RWPE1 (cell line): Measurements from ENCODE around the gene FANCE.

Experiments used
- CTCF ChIA-PET: fragments of 350-600 bp; sonication (Branson Sonifier 250); formaldehyde crosslinking; extraction: SDS; loops from one replicate; lab custom pipeline; 2021; lab: Yijun Ruan, JAX
- POLR2A ChIA-PET: fragments of 400-600 bp; formaldehyde crosslinking; extraction: SDS; loops from one replicate; lab custom pipeline; 2020; ENCODE audit warnings: antibody characterized with exemption; ENCODE audit not compliant: low non-redundant PET; lab: Yijun Ruan, JAX
- DNase-seq: peaks from one replicate; pipeline ENCODE4 v3.0.0; 2012; ENCODE audit warnings: low spot score
- H3K27ac ChIP-seq: fragments of 450-650 bp; 2 replicates; pipeline ENCODE4 v1.5.1; 2017
- CTCF ChIP-seq: fragments of 450-650 bp; conservative IDR thresholded peaks from 2 replicates; pipeline ENCODE4 v1.5.1; 2017; ENCODE audit warnings: low read depth, mild to moderate bottlenecking

FANCE gene

GRCh38 chr6:35492974-35493284 lies 40.8 kb downstream of the FANCE start:
- no peak for DNase-seq
- no peak for TF ChIP-seq CTCF
- peak overlapping the region; percentile 99 for H3K27ac ChIP-seq
- ChIA-PET CTCF (no interaction called here), POLR2A (no interaction called here)

GRCh38 chr6:35493307-35493983 lies 41.3 kb downstream of the FANCE start:
- H3K27ac ChIP-seq: peak overlapping the region; percentile 99
- DNase-seq: no peak
- ChIA-PET POLR2A (interaction anchor here (0.6 kb wide), 1 partner anchor 39 kb away, joined by 3 read pairs; no protein-coding TSS in a partner anchor), CTCF (no interaction called here)
- TF ChIP-seq CTCF: no peak

GRCh38 chr6:35494161-35494563 lies 42.0 kb downstream of the FANCE start:
- no peak for DNase-seq
- ChIA-PET POLR2A (no interaction called here), CTCF (no interaction called here)
- H3K27ac ChIP-seq: peak overlapping the region; percentile 99
- TF ChIP-seq CTCF: no peak

GRCh38 chr6:35495258-35496035 lies 43.3 kb downstream of the FANCE start:
- POLR2A ChIA-PET: interaction anchor here (1.5 kb wide), 1 partner anchor 25 kb away, joined by 5 read pairs; no protein-coding TSS in a partner anchor
- peak overlapping the region; percentile 99 for H3K27ac ChIP-seq
- no peak for TF ChIP-seq CTCF
- no peak for DNase-seq
- CTCF ChIA-PET: interaction anchor here (0.7 kb wide), 1 partner anchor 9 kb away, joined by 3 read pairs; no protein-coding TSS in a partner anchor

GRCh38 chr6:35496036-35496840 lies 44.1 kb downstream of the FANCE start:
- ChIA-PET CTCF (interaction anchor here (0.5 to 1.7 kb wide), 8 partner anchors 9 to 240 kb away, joined by 3 to 6 read pairs (median 4); partner anchors contain the start of gene ARMC12), POLR2A (interaction anchor here (0.5 to 1.7 kb wide), 6 partner anchors 9 to 26 kb away, joined by 3 to 11 read pairs (median 5); no protein-coding TSS in a partner anchor)
- H3K27ac ChIP-seq: peak overlapping the region; percentile 99
- no peak for TF ChIP-seq CTCF
- DNase-seq: peak; percentile 53
